Measurements from ENCODE around the gene RGS3. TPM values are rescaled to one million over a fixed set of nuclear protein-coding genes. Genes with fewer than 3 reads are reported as not detected.

RGS3 gene
- total and polyA plus RNA-seq, 4 donors = 33.5 to 54.9 (median 40.9) TPM

DNA sequence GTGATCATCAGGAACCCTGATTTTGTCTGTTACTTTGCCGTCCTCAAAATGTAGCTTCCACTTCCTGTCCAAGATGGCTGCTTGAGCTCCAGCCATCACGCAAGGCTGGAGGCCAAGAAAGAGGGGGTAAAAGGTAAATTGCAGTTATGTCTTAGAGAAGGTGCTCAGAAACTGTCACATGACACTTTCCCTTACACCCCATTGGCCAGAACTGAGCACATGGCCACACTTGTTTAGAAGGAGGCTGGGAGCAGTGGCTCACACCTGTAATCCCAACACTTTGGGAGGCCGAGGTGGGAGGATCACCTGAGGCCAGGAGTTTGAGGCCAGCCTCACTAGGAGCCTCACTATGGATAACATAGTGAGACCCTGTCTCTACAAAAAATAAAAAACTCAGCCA, 140.9 kb downstream of the RGS3 start:
- DNase-seq (ENCODE audit: low read depth in 4 of 6, low spot score in 6 of 6) = no peak
- H3K9me3 ChIP-seq (ENCODE audit: control insufficient read depth, insufficient read depth, low read length) = no peaks in the 10 kb centered on the region
- WGBS (ENCODE audit: insufficient coverage) = 100% methylated on average over 1 of the region's 3 CpGs
- peaks cover 4% of the 10 kb centered on the region for H3K27me3 ChIP-seq (ENCODE audit: control insufficient read depth, insufficient read depth, low read length)
- H3K27ac ChIP-seq (ENCODE audit: low read depth, low read length) = no peak overlapping the region
- no peak overlapping the region for H3K4me3 ChIP-seq (ENCODE audit: low read depth, low read length)
- no peaks in the 10 kb centered on the region for H3K36me3 ChIP-seq (ENCODE audit: control insufficient read depth, insufficient read depth, low read length)
- H3K4me1 ChIP-seq (ENCODE audit: control insufficient read depth, insufficient read depth, low read length) = peaks cover 31% of the 10 kb centered on the region

DNA sequence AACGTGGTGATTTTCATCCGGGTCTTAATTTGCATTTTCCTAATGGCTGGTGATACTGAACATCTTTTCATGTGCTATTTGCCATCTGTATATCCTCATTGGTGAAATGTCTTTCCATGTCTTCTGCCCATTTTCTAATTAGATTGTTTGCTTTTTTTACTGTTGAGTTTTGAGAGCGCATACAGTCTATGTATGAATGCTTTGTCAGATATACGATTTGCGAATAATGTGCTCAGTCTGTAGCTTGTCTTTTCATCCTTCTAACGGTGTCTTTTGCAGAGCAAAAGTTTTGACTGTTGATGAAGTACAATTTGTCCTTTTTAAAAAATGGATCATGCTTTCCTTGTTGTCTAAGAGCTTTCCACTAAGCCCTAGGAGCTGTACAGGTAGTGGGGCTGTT, 143.0 kb downstream of the RGS3 start:
- 64% methylated on average over 5 of the region's 6 CpGs for WGBS (ENCODE audit: insufficient coverage)
- peaks cover 26% of the 10 kb centered on the region for H3K4me1 ChIP-seq (ENCODE audit: control insufficient read depth, insufficient read depth, low read length)

DNA sequence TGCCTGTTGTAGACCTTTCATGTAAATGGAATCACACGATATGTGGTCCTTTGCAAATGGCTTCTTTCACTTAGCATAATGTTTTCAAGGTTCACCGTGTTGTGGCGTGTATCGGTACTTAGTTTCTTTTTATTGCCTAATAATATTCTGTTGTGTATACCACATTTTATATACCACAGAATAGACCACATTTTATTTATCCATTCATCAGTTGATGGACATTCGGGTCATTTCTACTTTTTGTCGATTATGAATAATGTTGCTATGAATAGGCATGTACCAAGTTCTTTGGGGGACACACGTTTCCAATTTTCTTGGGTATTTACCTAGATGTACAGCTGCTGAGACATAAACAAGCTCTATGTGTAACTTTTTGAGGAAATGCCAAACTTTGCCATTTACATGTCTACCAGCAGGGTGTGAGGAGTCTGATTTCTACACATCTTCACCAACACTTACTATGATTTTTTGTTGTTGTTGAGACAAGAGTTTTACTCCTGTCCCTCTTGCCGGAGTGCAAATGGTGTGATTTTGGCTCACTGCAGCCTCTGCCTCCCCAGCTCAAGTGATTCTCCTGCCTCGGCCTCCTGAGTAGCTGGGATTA, 144.7 kb downstream of the RGS3 start:
- Histone ChIP-seq H3K27me3 (ENCODE audit: control insufficient read depth, insufficient read depth, low read length) (no peaks in the 10 kb centered on the region), H3K27ac (ENCODE audit: low read depth, low read length) (no peak overlapping the region), H3K36me3 (ENCODE audit: control insufficient read depth, insufficient read depth, low read length) (no peaks in the 10 kb centered on the region), H3K4me1 (ENCODE audit: control insufficient read depth, insufficient read depth, low read length) (peaks cover 13% of the 10 kb centered on the region), H3K4me3 (ENCODE audit: low read depth, low read length) (no peak overlapping the region), H3K9me3 (ENCODE audit: control insufficient read depth, insufficient read depth, low read length) (no peaks in the 10 kb centered on the region)
- DNase-seq (ENCODE audit: low read depth in 4 of 6, low spot score in 6 of 6) = no peak
- WGBS (ENCODE audit: insufficient coverage) = 100% methylated on average over 2 of the region's 9 CpGs

More for the DNA sequence above, 143.0 kb downstream of the RGS3 start:
- peaks cover 2% of the 10 kb centered on the region for H3K27me3 ChIP-seq (ENCODE audit: control insufficient read depth, insufficient read depth, low read length)
- no peaks in the 10 kb centered on the region for H3K36me3 ChIP-seq (ENCODE audit: control insufficient read depth, insufficient read depth, low read length)
- no peaks in the 10 kb centered on the region for H3K9me3 ChIP-seq (ENCODE audit: control insufficient read depth, insufficient read depth, low read length)
- no peak overlapping the region for H3K27ac ChIP-seq (ENCODE audit: low read depth, low read length)
- DNase-seq (ENCODE audit: low read depth in 4 of 6, low spot score in 6 of 6) = peak in 1 of 6 donors; percentile 88
- H3K4me3 ChIP-seq (ENCODE audit: low read depth, low read length) = no peak overlapping the region

DNA sequence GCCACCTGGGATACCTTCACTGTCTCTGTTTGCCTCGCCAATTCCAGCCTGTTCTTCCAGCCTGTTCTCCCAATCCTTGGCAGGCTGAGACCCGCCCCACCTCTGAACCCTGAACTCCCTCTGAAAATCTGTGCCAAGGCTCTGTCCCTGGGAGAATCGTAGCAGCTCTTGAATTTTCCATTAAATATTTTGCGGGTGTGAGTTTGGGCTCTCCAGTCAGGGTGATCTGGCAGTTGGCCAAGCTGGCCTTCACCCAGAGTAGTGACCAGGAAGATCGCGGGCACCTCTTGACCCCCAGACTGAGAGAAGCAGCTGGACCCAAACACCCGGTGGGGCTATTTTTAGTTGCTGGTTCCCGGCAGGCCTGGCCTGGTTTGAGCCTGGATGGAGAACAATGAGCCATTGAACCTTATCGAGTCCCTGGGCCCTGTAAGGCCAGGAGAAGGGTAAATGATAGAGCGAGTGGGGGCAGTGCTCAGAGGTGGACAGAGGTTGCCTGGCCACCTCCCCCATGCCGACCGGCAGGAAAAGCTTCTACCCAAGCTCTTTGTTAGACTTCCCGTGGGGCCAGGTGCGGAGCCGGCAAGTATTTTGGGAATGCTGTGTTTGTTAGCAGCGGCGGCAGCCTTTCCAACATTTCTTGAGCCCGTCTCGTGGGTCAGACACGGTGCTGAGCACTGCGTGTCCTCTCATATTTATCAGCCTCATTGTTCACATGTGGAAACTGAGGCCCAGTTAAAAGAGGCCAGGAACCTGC, 146.2 kb downstream of the RGS3 start:
- H3K36me3 ChIP-seq (ENCODE audit: control insufficient read depth, insufficient read depth, low read length) = no peaks in the 10 kb centered on the region
- peaks cover 16% of the 10 kb centered on the region for H3K4me1 ChIP-seq (ENCODE audit: control insufficient read depth, insufficient read depth, low read length)
- no peak overlapping the region for H3K4me3 ChIP-seq (ENCODE audit: low read depth, low read length)
- H3K27ac ChIP-seq (ENCODE audit: low read depth, low read length) = peak overlapping the region; percentile 15
- H3K27me3 ChIP-seq (ENCODE audit: control insufficient read depth, insufficient read depth, low read length) = no peaks in the 10 kb centered on the region
- peak in 1 of 6 donors; percentile 60 for DNase-seq (ENCODE audit: low read depth in 4 of 6, low spot score in 6 of 6)
- H3K9me3 ChIP-seq (ENCODE audit: control insufficient read depth, insufficient read depth, low read length) = no peaks in the 10 kb centered on the region
- 48% methylated on average over 13 of the region's 21 CpGs for WGBS (ENCODE audit: insufficient coverage)

DNA sequence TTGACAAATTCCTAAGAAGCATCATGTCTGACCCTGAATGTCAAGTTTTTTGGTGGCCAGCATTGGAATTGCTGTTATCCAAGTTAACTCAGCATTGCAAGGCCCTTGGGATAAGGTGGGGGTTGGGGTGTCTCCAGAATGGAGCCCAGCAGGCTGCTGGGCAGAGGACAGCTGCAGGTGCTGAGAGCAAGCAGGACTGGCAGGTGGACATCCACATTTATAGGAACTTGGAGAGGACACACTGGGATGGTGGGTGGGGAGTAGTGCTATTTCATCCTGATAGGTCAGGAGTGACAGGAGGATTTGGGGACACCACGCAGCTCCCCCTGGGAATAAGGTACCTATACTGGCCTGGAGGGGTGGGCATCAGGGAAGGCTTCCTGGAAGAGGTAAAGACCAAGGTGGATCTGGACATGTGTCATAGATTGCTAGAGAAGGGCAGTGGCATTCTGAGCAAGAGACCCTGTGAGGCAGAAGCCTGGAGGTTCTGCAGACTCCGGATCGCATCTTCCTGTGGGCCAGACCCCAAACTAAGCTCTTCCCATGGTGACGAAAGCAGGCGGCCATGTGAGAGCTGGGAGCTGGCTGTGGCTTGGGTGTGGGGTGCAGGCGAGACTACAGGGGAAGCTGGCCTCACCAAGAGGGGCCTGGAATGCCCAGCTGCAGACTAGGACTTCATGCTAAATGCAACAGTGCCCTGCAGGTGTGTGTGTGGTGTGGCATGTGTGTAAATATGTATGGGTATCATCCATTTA, 148.1 kb downstream of the RGS3 start:
- Histone ChIP-seq H3K4me1 (ENCODE audit: control insufficient read depth, insufficient read depth, low read length) (peaks cover 29% of the 10 kb centered on the region), H3K4me3 (ENCODE audit: low read depth, low read length) (no peak overlapping the region), H3K9me3 (ENCODE audit: control insufficient read depth, insufficient read depth, low read length) (no peaks in the 10 kb centered on the region), H3K36me3 (ENCODE audit: control insufficient read depth, insufficient read depth, low read length) (no peaks in the 10 kb centered on the region), H3K27me3 (ENCODE audit: control insufficient read depth, insufficient read depth, low read length) (no peaks in the 10 kb centered on the region), H3K27ac (ENCODE audit: low read depth, low read length) (no peak overlapping the region)
- no peak for DNase-seq (ENCODE audit: low read depth in 4 of 6, low spot score in 6 of 6)
- 95% methylated on average over 6 of the region's 6 CpGs for WGBS (ENCODE audit: insufficient coverage)

DNA sequence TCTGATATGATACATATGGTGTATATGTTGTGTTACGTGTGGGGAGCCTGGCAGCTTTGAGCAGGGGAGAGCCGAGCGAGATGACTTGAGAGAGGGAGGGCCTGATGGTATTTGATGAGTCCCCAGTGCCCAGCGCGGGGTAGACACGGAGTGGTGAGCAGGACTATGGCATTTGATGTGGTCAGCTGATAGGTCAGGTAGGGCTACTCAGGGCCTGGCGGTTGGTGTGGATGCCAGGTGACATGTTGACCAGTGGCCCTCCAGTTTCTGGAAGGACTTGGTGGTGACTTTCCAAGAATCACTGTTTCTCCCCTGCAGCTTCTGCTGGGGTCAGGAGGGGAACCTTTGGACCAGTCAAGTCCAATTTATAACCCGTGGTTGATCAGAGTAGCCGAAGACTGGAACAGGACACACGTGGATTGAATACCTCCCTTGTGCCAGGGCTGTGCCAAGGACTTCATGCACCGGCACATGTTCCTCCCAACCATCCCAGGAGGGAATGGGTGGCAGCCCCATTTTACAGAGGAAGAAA, 148.8 kb downstream of the RGS3 start:
- no peaks in the 10 kb centered on the region for H3K9me3 ChIP-seq (ENCODE audit: control insufficient read depth, insufficient read depth, low read length)
- H3K4me3 ChIP-seq (ENCODE audit: low read depth, low read length) = no peak overlapping the region
- 92% methylated on average over 7 of the region's 11 CpGs for WGBS (ENCODE audit: insufficient coverage)
- H3K36me3 ChIP-seq (ENCODE audit: control insufficient read depth, insufficient read depth, low read length) = no peaks in the 10 kb centered on the region
- peaks cover 34% of the 10 kb centered on the region for H3K4me1 ChIP-seq (ENCODE audit: control insufficient read depth, insufficient read depth, low read length)
- DNase-seq (ENCODE audit: low read depth in 4 of 6, low spot score in 6 of 6) = no peak
- H3K27ac ChIP-seq (ENCODE audit: low read depth, low read length) = no peak overlapping the region
- no peaks in the 10 kb centered on the region for H3K27me3 ChIP-seq (ENCODE audit: control insufficient read depth, insufficient read depth, low read length)

DNA sequence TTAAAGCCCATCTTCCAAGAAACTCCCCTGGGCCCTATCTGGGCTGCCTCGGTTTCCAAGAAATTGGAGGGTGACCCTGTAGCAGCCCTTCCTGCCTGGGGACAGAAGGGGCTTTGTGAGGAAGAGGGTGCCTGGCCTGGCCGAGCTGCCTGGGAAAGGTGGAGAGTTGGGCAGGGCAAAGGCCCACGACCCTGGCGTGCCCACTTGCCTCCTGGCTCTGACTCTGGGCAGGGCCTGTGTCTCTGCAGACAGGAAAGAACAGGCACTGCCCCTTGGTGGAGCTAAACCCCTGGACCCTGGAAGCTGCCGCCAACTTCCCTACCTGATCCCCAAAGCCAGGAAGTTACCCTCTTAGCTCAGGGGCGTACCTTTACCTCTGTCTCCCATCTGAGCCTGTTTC, 149.3 kb downstream of the RGS3 start:
- Histone ChIP-seq H3K27ac (ENCODE audit: low read depth, low read length) (no peak overlapping the region), H3K4me3 (ENCODE audit: low read depth, low read length) (no peak overlapping the region), H3K4me1 (ENCODE audit: control insufficient read depth, insufficient read depth, low read length) (peaks cover 35% of the 10 kb centered on the region), H3K27me3 (ENCODE audit: control insufficient read depth, insufficient read depth, low read length) (no peaks in the 10 kb centered on the region), H3K9me3 (ENCODE audit: control insufficient read depth, insufficient read depth, low read length) (no peaks in the 10 kb centered on the region), H3K36me3 (ENCODE audit: control insufficient read depth, insufficient read depth, low read length) (no peaks in the 10 kb centered on the region)
- 95% methylated on average over 5 of the region's 6 CpGs for WGBS (ENCODE audit: insufficient coverage)
- no peak for DNase-seq (ENCODE audit: low read depth in 4 of 6, low spot score in 6 of 6)

DNA sequence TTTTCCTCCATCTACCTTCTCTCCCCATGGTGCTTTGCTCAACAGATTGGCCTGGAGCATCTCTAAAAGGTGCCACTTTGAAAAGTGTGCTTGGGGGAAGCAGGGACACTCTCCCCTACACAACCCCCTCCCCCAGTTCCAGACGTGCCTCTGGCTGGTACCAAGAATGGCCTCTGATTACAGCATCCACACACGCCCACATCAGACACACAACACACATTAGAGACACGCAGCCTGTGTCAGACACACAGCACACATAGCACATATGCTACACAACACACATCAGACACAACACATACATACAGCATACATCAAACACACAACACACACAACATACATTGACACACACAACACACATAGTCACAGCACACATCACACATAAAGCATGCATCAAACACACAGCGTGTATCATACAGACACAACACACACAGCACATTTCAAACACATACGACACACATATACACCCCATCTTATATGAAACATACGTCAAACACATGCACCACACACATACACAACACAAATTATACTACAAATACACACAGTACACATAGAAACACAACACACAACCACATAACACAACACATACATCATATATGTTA, 150.4 kb downstream of the RGS3 start:
- DNase-seq (ENCODE audit: low read depth in 4 of 6, low spot score in 6 of 6) = no peak

DNA sequence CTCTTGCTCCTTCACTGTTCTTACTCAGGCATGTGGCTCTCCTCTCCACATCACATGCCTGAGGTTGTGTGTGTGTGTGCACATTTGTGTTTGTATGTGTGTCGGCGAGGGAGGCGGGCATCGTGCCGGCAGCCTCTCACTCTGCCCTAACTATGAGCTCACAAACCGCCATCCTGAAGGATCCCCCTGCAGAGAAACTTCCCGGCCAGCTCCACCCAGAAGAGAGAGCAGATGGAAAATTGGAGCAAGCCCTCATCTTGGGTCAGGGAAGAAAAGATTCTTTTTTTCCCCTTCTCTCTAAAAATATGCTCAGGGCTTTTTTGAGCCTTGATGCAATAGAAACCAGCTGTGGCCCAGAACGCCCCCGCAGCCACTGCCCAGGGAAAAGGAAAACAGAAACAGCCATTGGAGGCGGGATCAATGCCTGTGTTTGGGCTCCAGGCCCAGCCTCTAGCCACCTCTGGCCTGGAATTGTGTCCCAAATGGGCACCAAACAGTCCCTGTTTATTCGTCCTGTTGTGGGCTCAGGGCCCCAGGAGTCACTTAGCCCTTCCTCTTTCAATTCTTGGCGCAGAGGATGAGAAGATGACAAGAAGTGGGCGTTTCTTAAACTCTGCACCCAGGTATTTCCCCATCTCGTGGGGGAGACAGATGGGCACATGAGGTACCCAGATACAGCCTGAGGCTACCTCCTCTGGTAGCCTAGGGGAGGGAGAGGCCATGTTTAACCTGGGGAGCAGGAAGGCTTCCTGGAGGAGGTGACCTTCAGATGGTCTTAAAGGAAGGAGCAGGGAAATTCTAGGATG, 151.5 kb downstream of the RGS3 start:
- peak in 1 of 6 donors; percentile 72 for DNase-seq (ENCODE audit: low read depth in 4 of 6, low spot score in 6 of 6)

More for the DNA sequence above, 150.4 kb downstream of the RGS3 start:
- Histone ChIP-seq H3K36me3 (ENCODE audit: control insufficient read depth, insufficient read depth, low read length) (no peaks in the 10 kb centered on the region), H3K4me3 (ENCODE audit: low read depth, low read length) (no peak overlapping the region), H3K9me3 (ENCODE audit: control insufficient read depth, insufficient read depth, low read length) (no peaks in the 10 kb centered on the region), H3K4me1 (ENCODE audit: control insufficient read depth, insufficient read depth, low read length) (peaks cover 35% of the 10 kb centered on the region), H3K27ac (ENCODE audit: low read depth, low read length) (no peak overlapping the region), H3K27me3 (ENCODE audit: control insufficient read depth, insufficient read depth, low read length) (no peaks in the 10 kb centered on the region)
- 88% methylated on average over 6 of the region's 6 CpGs for WGBS (ENCODE audit: insufficient coverage)

More for the DNA sequence above, 151.5 kb downstream of the RGS3 start:
- Histone ChIP-seq H3K27me3 (ENCODE audit: control insufficient read depth, insufficient read depth, low read length) (no peaks in the 10 kb centered on the region), H3K9me3 (ENCODE audit: control insufficient read depth, insufficient read depth, low read length) (no peaks in the 10 kb centered on the region), H3K4me1 (ENCODE audit: control insufficient read depth, insufficient read depth, low read length) (peaks cover 28% of the 10 kb centered on the region), H3K27ac (ENCODE audit: low read depth, low read length) (peak overlapping the region; percentile 67), H3K36me3 (ENCODE audit: control insufficient read depth, insufficient read depth, low read length) (no peaks in the 10 kb centered on the region), H3K4me3 (ENCODE audit: low read depth, low read length) (no peak overlapping the region)
- 54% methylated on average over 6 of the region's 14 CpGs for WGBS (ENCODE audit: insufficient coverage)
